ENCODE data around the gene MOGAT2. TPM values are rescaled to one million over a fixed set of nuclear protein-coding genes. Genes with fewer than 3 reads are reported as not detected.
"Not testable (repeated sequence)": the region's sequence is repeated elsewhere in the genome, so short reads cannot be mapped to it uniquely, and the experiment has no call there.

The MOGAT2 gene
- total RNA-seq, 2 donors from 2014 or later, result not detected

- H3K4me1 ChIP-seq (ENCODE audit: control insufficient read depth in 1 of 2, low read depth in 2 of 2), result no peaks in the 10 kb centered on the region
- TF ChIP-seq CTCF (IDR thresholded peaks at IDR 0.05), result no peak
- H3K36me3 ChIP-seq, result no peaks in the 10 kb centered on the region
- ATAC-seq (ENCODE audit: insufficient number of reproducible peaks, low FRiP score, low read depth) (no peak), DNase-seq (ENCODE audit: low spot score) (no peak)
- H3K27ac ChIP-seq, result no peak overlapping the region
- no peaks in the 10 kb centered on the region for H3K27me3 ChIP-seq (replicated peaks; ENCODE audit: insufficient read depth)
- H3K4me3 ChIP-seq, result no peak overlapping the region
- H3K9me3 ChIP-seq, result no peaks in the 10 kb centered on the region
Measured at GRCh38 chr11:75743711-75744563, 26.3 kb downstream of the MOGAT2 start.

- ATAC-seq (ENCODE audit: insufficient number of reproducible peaks, low FRiP score, low read depth), result no peak
- no peak for DNase-seq (ENCODE audit: low spot score)
- TF ChIP-seq CTCF (IDR thresholded peaks at IDR 0.05), result no peak
- no peak overlapping the region for H3K27ac ChIP-seq
- H3K4me3 ChIP-seq, result no peak overlapping the region
- no peaks in the 10 kb centered on the region for H3K4me1 ChIP-seq (ENCODE audit: control insufficient read depth in 1 of 2, low read depth in 2 of 2)
- no peaks in the 10 kb centered on the region for H3K9me3 ChIP-seq
- no peaks in the 10 kb centered on the region for H3K36me3 ChIP-seq
- no peaks in the 10 kb centered on the region for H3K27me3 ChIP-seq (replicated peaks; ENCODE audit: insufficient read depth)
Measured at GRCh38 chr11:75745807-75746206, 28.2 kb downstream of the MOGAT2 start.

GRCh38 chr11:75748729-75749273 is 31.2 kb downstream of the MOGAT2 start:
- not testable (repeated sequence) for H3K27me3 ChIP-seq (replicated peaks; ENCODE audit: insufficient read depth); H3K36me3 ChIP-seq; H3K4me3 ChIP-seq; H3K4me1 ChIP-seq (ENCODE audit: control insufficient read depth in 1 of 2, low read depth in 2 of 2); H3K9me3 ChIP-seq; DNase-seq (ENCODE audit: low spot score); H3K27ac ChIP-seq; ATAC-seq (ENCODE audit: insufficient number of reproducible peaks, low FRiP score, low read depth)

- ATAC-seq (ENCODE audit: insufficient number of reproducible peaks, low FRiP score, low read depth); H3K27ac ChIP-seq: not testable (repeated sequence)
Measured at GRCh38 chr11:75754933-75755332, 37.3 kb downstream of the MOGAT2 start.

GRCh38 chr11:75757651-75758050 is 40.0 kb downstream of the MOGAT2 start:
- DNase-seq (ENCODE audit: low spot score), result no peak
- no peaks in the 10 kb centered on the region for H3K36me3 ChIP-seq
- TF ChIP-seq CTCF (IDR thresholded peaks at IDR 0.05), result no peak
- no peaks in the 10 kb centered on the region for H3K27me3 ChIP-seq (replicated peaks; ENCODE audit: insufficient read depth)
- no peak for ATAC-seq (ENCODE audit: insufficient number of reproducible peaks, low FRiP score, low read depth)
- no peak overlapping the region for H3K4me3 ChIP-seq
- no peaks in the 10 kb centered on the region for H3K4me1 ChIP-seq (ENCODE audit: control insufficient read depth in 1 of 2, low read depth in 2 of 2)
- no peaks in the 10 kb centered on the region for H3K9me3 ChIP-seq
- H3K27ac ChIP-seq, result no peak overlapping the region

More at GRCh38 chr11:75754933-75755332, 37.3 kb downstream of the MOGAT2 start:
- H3K27me3 ChIP-seq (replicated peaks; ENCODE audit: insufficient read depth); H3K36me3 ChIP-seq; DNase-seq (ENCODE audit: low spot score); H3K4me1 ChIP-seq (ENCODE audit: control insufficient read depth in 1 of 2, low read depth in 2 of 2); H3K4me3 ChIP-seq; H3K9me3 ChIP-seq: not testable (repeated sequence)

GRCh38 chr11:75759832-75760231 is 42.2 kb downstream of the MOGAT2 start:
- no peak overlapping the region for H3K4me3 ChIP-seq
- no peaks in the 10 kb centered on the region for H3K36me3 ChIP-seq
- no peaks in the 10 kb centered on the region for H3K9me3 ChIP-seq
- ATAC-seq (ENCODE audit: insufficient number of reproducible peaks, low FRiP score, low read depth), result no peak
- TF ChIP-seq CTCF (IDR thresholded peaks at IDR 0.05), result no peak
- no peak overlapping the region for H3K27ac ChIP-seq
- H3K4me1 ChIP-seq (ENCODE audit: control insufficient read depth in 1 of 2, low read depth in 2 of 2), result no peaks in the 10 kb centered on the region
- H3K27me3 ChIP-seq (replicated peaks; ENCODE audit: insufficient read depth), result no peaks in the 10 kb centered on the region
- DNase-seq (ENCODE audit: low spot score), result no peak
